Lower lobe of right lung (tissue), 2 donors: ENCODE data around the gene PIWIL1. TPM values are rescaled to one million over a fixed set of nuclear protein-coding genes. Genes with fewer than 3 reads are reported as not detected.

Experiments used
- ATAC-seq, 2 donors: fragments of 200-7000 bp; cut with Tn5 transposase; one replicate each; pipeline ENCODE4 v1.9.1; 2020 to 2022; ENCODE audit warnings: mild to moderate bottlenecking in 2 of 2, moderate library complexity in 2 of 2
- DNase-seq: peaks from one replicate; pipeline ENCODE4 v3.0.0-alpha.2; 2020
- H3K27ac ChIP-seq: fragments of 200-600 bp; one replicate; pipeline ENCODE4 v1.8.0; 2022
- H3K27me3 ChIP-seq: fragments of 200-600 bp; one replicate; pipeline ENCODE4 v1.8.0; 2022; ENCODE audit warnings: low read depth
- H3K36me3 ChIP-seq: fragments of 200-600 bp; one replicate; pipeline ENCODE4 v1.8.0; 2022; ENCODE audit warnings: mild to moderate bottlenecking
- H3K4me1 ChIP-seq: fragments of 200-600 bp; one replicate; pipeline ENCODE4 v1.8.0; 2022
- H3K4me3 ChIP-seq: fragments of 200-600 bp; one replicate; pipeline ENCODE4 v1.8.0; 2022; ENCODE audit warnings: mild to moderate bottlenecking
- H3K9me3 ChIP-seq: fragments of 200-600 bp; one replicate; pipeline ENCODE4 v1.8.0; 2022
- CTCF ChIP-seq: fragments of 200-600 bp; IDR thresholded peaks from one replicate; pipeline ENCODE4 v1.8.0; 2022; ENCODE audit warnings: antibody characterized with exemption, mild to moderate bottlenecking
- intact Hi-C: fragments of 100-400 bp; cut with DNase I; formaldehyde crosslinking; loops from one replicate; pipeline ENCODE4 v1.11.0; 2022
- total RNA-seq: library from RNA; stranded (reverse); fragmentation: NEBNext Ultra II Directional; extraction: Animal tissue kit (Norgen Biotek cat#: 25700); gene quantifications from one replicate; pipeline ENCODE4 v1.2.1, GENCODE V29; 2021
- donor health status: DM: no; HTN: yes; CAD: no; lungs with severe emphysema.

Gene PIWIL1
- total RNA-seq, 1 donor from 2014 or later = not detected

- Histone ChIP-seq H3K4me3 (no peak overlapping the region), H3K27ac (no peak overlapping the region), H3K36me3 (no peaks in the 10 kb centered on the region), H3K27me3 (no peaks in the 10 kb centered on the region), H3K9me3 (no peaks in the 10 kb centered on the region), H3K4me1 (no peaks in the 10 kb centered on the region)
- TF ChIP-seq CTCF = no peak
- DNase-seq (no peak), ATAC-seq (no peak)
- intact Hi-C loops = no loop called here
These were observed 29.8 kb upstream of the PIWIL1 start for GRCh38 chr12:130307859-130308258.

DNA sequence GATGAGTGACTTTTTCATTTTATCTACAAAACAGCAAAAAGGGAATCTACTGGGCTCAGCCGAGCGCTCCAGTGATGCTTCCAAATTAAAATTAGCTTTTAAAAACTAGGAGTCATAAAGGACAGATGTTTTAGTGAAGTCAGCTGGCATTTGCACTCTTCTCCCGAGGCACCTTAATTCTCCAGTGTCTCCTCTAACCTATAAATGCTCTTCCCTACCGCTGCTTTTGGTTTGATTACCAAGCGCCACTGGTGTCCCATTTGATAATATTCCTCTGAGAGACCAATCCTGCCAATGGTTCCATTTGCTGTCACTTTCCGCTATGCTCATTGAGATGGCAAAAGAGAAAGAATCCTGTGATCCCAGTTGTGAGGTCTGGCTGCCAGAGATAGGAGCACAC lies 29.3 kb upstream of the PIWIL1 start:
- intact Hi-C loops = no loop called here
- Histone ChIP-seq H3K4me3 (no peak overlapping the region), H3K36me3 (no peaks in the 10 kb centered on the region), H3K27me3 (no peaks in the 10 kb centered on the region), H3K27ac (no peak overlapping the region), H3K4me1 (no peaks in the 10 kb centered on the region), H3K9me3 (no peaks in the 10 kb centered on the region)
- DNase-seq (no peak), ATAC-seq (no peak)
- no peak for TF ChIP-seq CTCF

DNA sequence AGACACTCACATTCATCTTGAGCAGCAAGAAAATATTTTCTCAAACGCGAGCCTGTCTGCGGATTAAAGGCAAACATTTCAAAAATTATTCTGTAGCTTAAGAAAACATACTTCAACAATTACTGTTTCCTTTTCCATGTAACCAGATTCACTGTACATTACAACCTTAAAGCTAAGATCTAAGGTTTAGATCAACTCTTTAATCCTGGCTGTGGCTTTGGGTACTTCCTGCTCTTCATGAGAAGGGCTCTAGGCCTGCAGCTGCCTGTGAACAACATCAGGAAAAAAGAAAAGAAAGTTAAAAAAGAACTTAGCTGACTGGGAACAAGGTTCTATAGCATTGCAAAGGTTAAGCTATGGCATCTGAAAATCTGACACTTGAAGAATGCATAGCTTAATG lies 21.4 kb upstream of the PIWIL1 start:
- H3K4me1 ChIP-seq = no peaks in the 10 kb centered on the region
- H3K27me3 ChIP-seq = no peaks in the 10 kb centered on the region
- H3K9me3 ChIP-seq = no peaks in the 10 kb centered on the region
- intact Hi-C loops = no loop called here
- no peak for TF ChIP-seq CTCF
- no peak overlapping the region for H3K4me3 ChIP-seq
- ATAC-seq (no peak), DNase-seq (no peak)
- H3K36me3 ChIP-seq = no peaks in the 10 kb centered on the region
- no peak overlapping the region for H3K27ac ChIP-seq

- Histone ChIP-seq H3K4me1 (no peaks in the 10 kb centered on the region), H3K27ac (no peak overlapping the region), H3K36me3 (no peaks in the 10 kb centered on the region), H3K4me3 (no peak overlapping the region), H3K9me3 (no peaks in the 10 kb centered on the region), H3K27me3 (no peaks in the 10 kb centered on the region)
- ATAC-seq (no peak), DNase-seq (no peak)
- intact Hi-C loops = no loop called here
- TF ChIP-seq CTCF = no peak
These were observed 17.2 kb upstream of the PIWIL1 start for GRCh38 chr12:130320536-130320935.

GRCh38 chr12:130322263-130322662 lies 15.4 kb upstream of the PIWIL1 start:
- TF ChIP-seq CTCF = no peak
- Histone ChIP-seq H3K27me3 (no peaks in the 10 kb centered on the region), H3K4me1 (no peaks in the 10 kb centered on the region), H3K27ac (no peak overlapping the region), H3K9me3 (no peaks in the 10 kb centered on the region), H3K36me3 (no peaks in the 10 kb centered on the region), H3K4me3 (no peak overlapping the region)
- intact Hi-C loops = no loop called here
- DNase-seq = no peak
- ATAC-seq = no peak

DNA sequence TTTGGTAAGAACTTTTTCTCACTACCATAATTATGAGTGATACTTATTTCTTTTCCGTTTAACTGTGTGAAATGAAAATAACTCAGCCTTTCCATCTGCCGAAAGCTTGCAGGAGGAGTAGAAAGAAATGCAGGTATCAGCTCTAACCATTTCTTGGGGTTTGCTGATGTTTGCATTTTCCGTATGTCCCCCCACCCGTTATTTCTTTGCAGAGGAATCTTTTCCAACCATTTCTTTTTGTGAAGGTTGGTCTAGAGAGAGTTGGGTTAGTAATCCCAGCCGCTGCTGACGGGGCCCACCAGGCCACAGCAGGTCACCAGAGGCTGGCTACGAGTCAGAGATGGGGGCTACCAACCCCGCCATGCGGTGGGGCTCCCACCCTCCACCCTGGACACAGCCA lies 7.0 kb upstream of the PIWIL1 start:
- TF ChIP-seq CTCF = no peak
- no peak for DNase-seq
- intact Hi-C loops = loop anchor here (10.0 kb wide), 1 partner anchor 286 kb away; no protein-coding TSS in a partner anchor
- no peaks in the 10 kb centered on the region for H3K9me3 ChIP-seq
- H3K27ac ChIP-seq = no peak overlapping the region
- no peak for ATAC-seq
- H3K4me3 ChIP-seq = no peak overlapping the region
- no peaks in the 10 kb centered on the region for H3K4me1 ChIP-seq
- peaks cover 14% of the 10 kb centered on the region for H3K27me3 ChIP-seq
- no peaks in the 10 kb centered on the region for H3K36me3 ChIP-seq
